ENCODE measurements around the gene CFAP47. TPM values are rescaled to one million over a fixed set of nuclear protein-coding genes. Genes with fewer than 3 reads are reported as not detected.

Gene CFAP47
- total and polyA plus RNA-seq, 2 donors (not counting 3 experiments of a cell fraction or from before 2014, with no cell fraction given), result not detected

Small RNA genes within 50 kb of the gene (small RNA-seq; reads per million reads assigned to genes)
- not detected for gene RNU6-641P (ENCODE audit: insufficient read depth, insufficient read length, low read depth, low replicate concordance)

Other genes starting within 250 kb of the CFAP47 start
- gene MAGEB16, start 121.4 kb upstream of the CFAP47 start, total RNA-seq, result not detected in 2 replicates
- gene MAGEB16, start 121.4 kb upstream of the CFAP47 start, polyA plus RNA-seq, result not detected in 2 replicates